HTERT RPE-1 (cell line): ENCODE data around the gene MCRIP1.

Experiments used
- in situ Hi-C: fragments of 300-500 bp; cut with MboI; formaldehyde crosslinking; loops from 4 replicates; pipeline ENCODE4 v1.14.3; 2020; ENCODE audit warnings: low sequenced_read_pairs

Gene MCRIP1

GRCh38 chr17:81805707-81806460 is 27.2 kb downstream of the MCRIP1 start:
- in situ Hi-C loops = no loop called here

GRCh38 chr17:81804559-81805399 is 28.3 kb downstream of the MCRIP1 start:
- in situ Hi-C loops = no loop called here

GRCh38 chr17:81803728-81804558 is 29.1 kb downstream of the MCRIP1 start, which contains the start of gene GCGR:
TSS of gene GCGR (plus strand) at chr17:81804150. CDS start at chr17:81809019, 4,869 bp downstream.
- in situ Hi-C loops = no loop called here

- in situ Hi-C loops = no loop called here
Observed at GRCh38 chr17:81802856-81803643, 30.0 kb downstream of the MCRIP1 start.

GRCh38 chr17:81802048-81802758 is 30.9 kb downstream of the MCRIP1 start:
- in situ Hi-C loops = no loop called here

GRCh38 chr17:81801327-81801726 is 31.8 kb downstream of the MCRIP1 start:
- in situ Hi-C loops = no loop called here

- in situ Hi-C loops = no loop called here
Observed at GRCh38 chr17:81794509-81794908, 38.6 kb downstream of the MCRIP1 start.

GRCh38 chr17:81794074-81794476 is 39.0 kb downstream of the MCRIP1 start:
- in situ Hi-C loops = no loop called here

GRCh38 chr17:81792675-81793615 is 40.1 kb downstream of the MCRIP1 start:
- in situ Hi-C loops = no loop called here
